Bronchial epithelial cell (primary cell): Measurements from ENCODE around the gene TMEM132C. TPM values are rescaled to one million over a fixed set of nuclear protein-coding genes. Genes with fewer than 3 reads are reported as not detected.

ENCODE experiments used
- DNase-seq: peaks from one replicate; pipeline ENCODE4 v3.0.0-alpha.2; 2010; ENCODE audit warnings: low read depth
- FAIRE-seq: peaks from 2 replicates; lab custom pipeline; 2011; peaks lifted over from hg19 to GRCh38; lab: Jason Lieb, UNC
- H3K27me3 ChIP-seq: 2 replicates; pipeline ENCODE4 v1.5.1; 2011; ENCODE audit warnings: low read length; ENCODE audit not compliant: control insufficient read depth, insufficient read depth
- H3K36me3 ChIP-seq: 2 replicates; pipeline ENCODE4 v1.5.1; 2011; ENCODE audit warnings: low read length; ENCODE audit not compliant: control insufficient read depth, insufficient read depth
- H3K4me3 ChIP-seq: 2 replicates; pipeline ENCODE4 v1.5.1; 2011; ENCODE audit warnings: mild to moderate bottlenecking, low read depth, low read length, control low read depth
- total RNA-seq: library from RNA; depleted of rRNA; stranded (reverse); fragments of >200 nt; gene quantifications from 2 replicates; pipeline ENCODE4 v1.2.1, GENCODE V29; 2014
- TF ChIP-seq, protein P1 (sequence below): IDR thresholded peaks from 2 replicates; pipeline ENCODE4 v1.5.1; 2011; ENCODE audit warnings: mild to moderate bottlenecking, moderate library complexity, low read length, control low read depth, inconsistent platforms; ENCODE audit not compliant: insufficient read depth, severe bottlenecking

The TMEM132C gene
- total RNA-seq, 1 donor from 2014 or later, result not detected

GRCh38 chr12:128609861-128610260 is 342.9 kb downstream of the TMEM132C start:
- Histone ChIP-seq H3K4me3 (no peak overlapping the region), H3K36me3 (no peaks in the 10 kb centered on the region), H3K27me3 (no peaks in the 10 kb centered on the region)
- DNase-seq (no peak), FAIRE-seq (no peak)
- TF ChIP-seq, protein P1, sequence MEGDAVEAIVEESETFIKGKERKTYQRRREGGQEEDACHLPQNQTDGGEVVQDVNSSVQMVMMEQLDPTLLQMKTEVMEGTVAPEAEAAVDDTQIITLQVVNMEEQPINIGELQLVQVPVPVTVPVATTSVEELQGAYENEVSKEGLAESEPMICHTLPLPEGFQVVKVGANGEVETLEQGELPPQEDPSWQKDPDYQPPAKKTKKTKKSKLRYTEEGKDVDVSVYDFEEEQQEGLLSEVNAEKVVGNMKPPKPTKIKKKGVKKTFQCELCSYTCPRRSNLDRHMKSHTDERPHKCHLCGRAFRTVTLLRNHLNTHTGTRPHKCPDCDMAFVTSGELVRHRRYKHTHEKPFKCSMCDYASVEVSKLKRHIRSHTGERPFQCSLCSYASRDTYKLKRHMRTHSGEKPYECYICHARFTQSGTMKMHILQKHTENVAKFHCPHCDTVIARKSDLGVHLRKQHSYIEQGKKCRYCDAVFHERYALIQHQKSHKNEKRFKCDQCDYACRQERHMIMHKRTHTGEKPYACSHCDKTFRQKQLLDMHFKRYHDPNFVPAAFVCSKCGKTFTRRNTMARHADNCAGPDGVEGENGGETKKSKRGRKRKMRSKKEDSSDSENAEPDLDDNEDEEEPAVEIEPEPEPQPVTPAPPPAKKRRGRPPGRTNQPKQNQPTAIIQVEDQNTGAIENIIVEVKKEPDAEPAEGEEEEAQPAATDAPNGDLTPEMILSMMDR, result no peak

DNA sequence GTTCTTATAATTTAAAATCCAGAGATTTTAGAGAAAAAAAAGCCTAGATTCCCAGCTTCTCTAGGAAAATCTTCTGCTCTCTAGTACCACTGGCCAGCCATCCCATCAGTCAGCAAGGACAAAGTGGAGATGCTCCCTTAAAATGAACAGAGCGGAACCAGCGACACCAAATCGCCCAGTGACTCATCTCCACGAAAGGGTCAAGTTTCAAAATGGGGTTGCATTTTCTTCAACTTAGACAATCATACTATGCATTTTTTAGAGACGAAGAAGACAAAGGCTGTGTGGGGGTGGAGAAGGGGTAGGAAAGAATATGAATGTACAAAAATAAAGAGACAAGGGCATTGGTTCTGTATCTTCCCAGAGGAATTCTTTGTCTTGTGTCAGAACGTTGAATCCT is 344.8 kb downstream of the TMEM132C start:
- DNase-seq, result no peak
- no peak for FAIRE-seq
- H3K36me3 ChIP-seq, result no peaks in the 10 kb centered on the region
- no peaks in the 10 kb centered on the region for H3K27me3 ChIP-seq
- H3K4me3 ChIP-seq, result no peak overlapping the region
- TF ChIP-seq, protein P1, result no peak

- H3K36me3 ChIP-seq, result no peaks in the 10 kb centered on the region
- FAIRE-seq, result no peak
- no peaks in the 10 kb centered on the region for H3K27me3 ChIP-seq
- TF ChIP-seq, protein P1, result no peak
- DNase-seq, result no peak
- H3K4me3 ChIP-seq, result no peak overlapping the region
Observed at GRCh38 chr12:128612150-128612850, 345.3 kb downstream of the TMEM132C start.

- FAIRE-seq, result no peak
- DNase-seq, result no peak
- Histone ChIP-seq H3K27me3 (no peaks in the 10 kb centered on the region), H3K4me3 (no peak overlapping the region), H3K36me3 (no peaks in the 10 kb centered on the region)
- TF ChIP-seq, protein P1, result no peak
Observed at GRCh38 chr12:128613837-128614590, 347.0 kb downstream of the TMEM132C start.

GRCh38 chr12:128617304-128617833 is 350.4 kb downstream of the TMEM132C start:
- no peak for FAIRE-seq
- H3K4me3 ChIP-seq, result no peak overlapping the region
- DNase-seq, result no peak
- H3K36me3 ChIP-seq, result no peaks in the 10 kb centered on the region
- H3K27me3 ChIP-seq, result no peaks in the 10 kb centered on the region
- TF ChIP-seq, protein P1, result no peak
